H1 (cell line): Measurements from ENCODE around the gene SYCE3. TPM values are rescaled to one million over a fixed set of nuclear protein-coding genes. Genes with fewer than 3 reads are reported as not detected.

Source experiments
- CTCF ChIA-PET: fragments of 300-600 bp; sonication (Branson Sonifier 250); formaldehyde crosslinking; loops from one replicate; lab custom pipeline; 2021; ENCODE audit not compliant: partially characterized antibody; lab: Charles Lee
- POLR2A ChIA-PET: fragments of 300-600 bp; sonication (Branson Sonifier 250); formaldehyde crosslinking; loops from one replicate; lab custom pipeline; 2021; ENCODE audit warnings: inconsistent platforms; ENCODE audit not compliant: partially characterized antibody; lab: Charles Lee
- DNase-seq, 2 experiments: peaks; one replicate each; pipeline versions ENCODE4 v3.0.0 to v3.0.0-alpha.2; 2010 to 2022; ENCODE audit warnings: low spot score in 2 of 2, low read depth in 1 of 2, mixed read lengths in 1 of 2
- FAIRE-seq: peaks from 2 replicates; lab custom pipeline; 2011; peaks lifted over from hg19 to GRCh38; lab: Jason Lieb, UNC
- H2AFZ ChIP-seq: 2 replicates; pipeline ENCODE4 v1.8.1; 2012; ENCODE audit warnings: low read length, inconsistent platforms
- H2AK5ac ChIP-seq: 2 replicates; pipeline ENCODE4 v1.6.1; 2013; ENCODE audit warnings: low read depth, low read length
- H2BK120ac ChIP-seq: replicated peaks from 2 replicates; pipeline ENCODE3; 2013; ENCODE audit warnings: low read depth, low read length, inconsistent platforms
- H2BK12ac ChIP-seq: 2 replicates; pipeline ENCODE4 v1.6.1; 2013; ENCODE audit warnings: low read depth, low read length
- H2BK15ac ChIP-seq: 2 replicates; pipeline ENCODE4 v1.6.1; 2013; ENCODE audit warnings: low read length
- H2BK20ac ChIP-seq: 2 replicates; pipeline ENCODE4 v1.6.1; 2013; ENCODE audit warnings: low read length
- H2BK5ac ChIP-seq: 2 replicates; pipeline ENCODE4 v1.6.1; 2013; ENCODE audit warnings: low read depth, low read length
- H3K14ac ChIP-seq: 2 replicates; pipeline ENCODE4 v1.6.1; 2013; ENCODE audit warnings: inconsistent platforms; ENCODE audit not compliant: insufficient read length
- H3K18ac ChIP-seq: 2 replicates; pipeline ENCODE4 v1.6.1; 2013; ENCODE audit warnings: low read length; ENCODE audit errors: extremely low read depth
- H3K23ac ChIP-seq: 2 replicates; pipeline ENCODE4 v1.6.1; 2013; ENCODE audit warnings: inconsistent platforms; ENCODE audit not compliant: insufficient read length
- H3K23me2 ChIP-seq: 2 replicates; pipeline ENCODE4 v1.6.1; 2013; ENCODE audit warnings: low read depth, low read length
- H3K27ac ChIP-seq: 2 replicates; pipeline ENCODE4 v1.6.1; 2011; ENCODE audit warnings: low read depth, low read length, inconsistent platforms
- H3K27me3 ChIP-seq, 4 experiments: replicated peaks in 1 of 4; 1 replicate in 1 of 4; 2 replicates in 3 of 4; pipeline versions ENCODE4 v1.6.1 to v1.8.1; 2011 to 2013; ENCODE audit warnings: low read length in 3 of 4, mild to moderate bottlenecking in 3 of 4, inconsistent platforms in 2 of 4, mixed read lengths in 2 of 4, moderate library complexity in 1 of 4; ENCODE audit not compliant: control insufficient read depth in 3 of 4, insufficient read depth in 3 of 4; ENCODE audit errors: extremely low read depth in 1 of 4
- H3K36me3 ChIP-seq, 4 experiments: 2 replicates each; pipeline versions ENCODE4 v1.6.1 to v1.8.1; 2011 to 2013; ENCODE audit warnings: mild to moderate bottlenecking in 4 of 4, low read length in 3 of 4, moderate library complexity in 2 of 4, control low read depth in 1 of 4, inconsistent platforms in 1 of 4; ENCODE audit not compliant: insufficient read depth in 4 of 4, control insufficient read depth in 2 of 4
- H3K4ac ChIP-seq: replicated peaks from 2 replicates; pipeline ENCODE3; 2013; ENCODE audit warnings: low read length, low read depth, mixed read lengths, inconsistent platforms; ENCODE audit not compliant: insufficient read length
- H3K4me1 ChIP-seq, 4 experiments: replicated peaks in 1 of 4; 1 replicate in 1 of 4; 2 replicates in 3 of 4; pipeline versions ENCODE4 v1.6.1 to v1.8.1; 2011 to 2013; ENCODE audit warnings: low read length in 3 of 4, inconsistent platforms in 2 of 4, mixed read lengths in 1 of 4; ENCODE audit not compliant: insufficient read depth in 4 of 4, control insufficient read depth in 3 of 4
- H3K4me2 ChIP-seq, 2 experiments: 2 replicates each; pipeline versions ENCODE4 v1.6.1 to v1.8.1; 2011 to 2013; ENCODE audit warnings: low read depth in 2 of 2, low read length in 2 of 2, control low read depth in 1 of 2, inconsistent platforms in 1 of 2, mild to moderate bottlenecking in 1 of 2; ENCODE audit not compliant: insufficient read depth in 1 of 2
- H3K4me3 ChIP-seq, 4 experiments: fragments of 200-600, 300-600 bp in 1 of 4; sonication (generic), shearing (Covaris generic), sonication (Bioruptor Twin) in 1 of 4; 2 replicates each; pipeline versions ENCODE4 v1.5.1 to v1.8.1; 2011 to 2016; ENCODE audit warnings: low read length in 4 of 4, low read depth in 3 of 4, control low read depth in 2 of 4, inconsistent platforms in 2 of 4, mild to moderate bottlenecking in 2 of 4, mixed read lengths in 1 of 4, moderate library complexity in 1 of 4; ENCODE audit not compliant: insufficient read depth in 2 of 4; ENCODE audit errors: extremely low read depth in 1 of 4
- H3K56ac ChIP-seq: replicated peaks from 2 replicates; pipeline ENCODE3; 2013; ENCODE audit warnings: low read depth, mild to moderate bottlenecking, mixed read lengths, low read length, inconsistent platforms; ENCODE audit not compliant: insufficient read length
- H3K79me1 ChIP-seq: 2 replicates; pipeline ENCODE4 v1.6.1; 2013; ENCODE audit warnings: low read depth, low read length, control low read depth
- H3K79me2 ChIP-seq, 2 experiments: 2 replicates each; pipeline versions ENCODE4 v1.6.1 to v1.8.1; 2012 to 2013; ENCODE audit warnings: low read length in 2 of 2, mild to moderate bottlenecking in 2 of 2, inconsistent platforms in 1 of 2; ENCODE audit not compliant: insufficient read depth in 2 of 2, control insufficient read depth in 1 of 2
- H3K9ac ChIP-seq, 4 experiments: replicated peaks in 1 of 4; 1 replicate in 1 of 4; 2 replicates in 3 of 4; pipeline versions ENCODE4 v1.6.1 to v1.8.1; 2011 to 2013; ENCODE audit warnings: low read depth in 3 of 4, low read length in 3 of 4, control low read depth in 2 of 4, mild to moderate bottlenecking in 2 of 4, moderate library complexity in 2 of 4, inconsistent platforms in 1 of 4; ENCODE audit errors: extremely low read depth in 1 of 4
- H3K9me3 ChIP-seq, 2 experiments: 2 replicates each; pipeline versions ENCODE4 v1.6.1 to v1.8.1; 2012 to 2013; ENCODE audit warnings: mild to moderate bottlenecking in 2 of 2, moderate library complexity in 2 of 2, control low read depth in 1 of 2, inconsistent platforms in 1 of 2, low read depth in 1 of 2, low read length in 1 of 2, mixed read lengths in 1 of 2; ENCODE audit not compliant: insufficient read depth in 2 of 2
- H4K20me1 ChIP-seq, 2 experiments: replicated peaks in 1 of 2; 2 replicates each; pipeline versions ENCODE3 to v1.8.1; 2011 to 2013; ENCODE audit warnings: inconsistent platforms in 2 of 2, low read length in 2 of 2, mild to moderate bottlenecking in 1 of 2; ENCODE audit not compliant: insufficient read depth in 2 of 2, control insufficient read depth in 1 of 2
- H4K5ac ChIP-seq: 2 replicates; pipeline ENCODE4 v1.6.1; 2013; ENCODE audit warnings: low read length, low read depth, mixed read lengths, inconsistent platforms; ENCODE audit not compliant: insufficient read length
- H4K8ac ChIP-seq: 2 replicates; pipeline ENCODE4 v1.8.0; 2013; ENCODE audit warnings: mild to moderate bottlenecking, moderate library complexity, low read length, inconsistent platforms; ENCODE audit not compliant: insufficient read depth; ENCODE audit errors: extremely low read depth
- H4K91ac ChIP-seq: replicated peaks from 2 replicates; pipeline ENCODE3; 2013; ENCODE audit warnings: low read length, mixed read lengths, inconsistent platforms; ENCODE audit not compliant: insufficient read length
- CBX8 ChIP-seq: fragments of 300-800, 300-1000 bp; sonication (generic); IDR thresholded peaks from 2 replicates; pipeline ENCODE4 v1.7.1; 2016; ENCODE audit warnings: low read depth, low read length, borderline replicate concordance
- GABPA ChIP-seq: IDR thresholded peaks from 2 replicates; pipeline ENCODE4 v1.6.1; 2011; ENCODE audit warnings: mild to moderate bottlenecking, low read length, moderate library complexity, borderline replicate concordance; ENCODE audit not compliant: insufficient read depth
- GTF2F1 ChIP-seq: IDR thresholded peaks from 2 replicates; pipeline ENCODE4 v1.6.1; 2012; ENCODE audit warnings: low read depth, low read length, improper control_type of control experiment, borderline replicate concordance
- HDAC2 ChIP-seq, 2 experiments: fragments of 300-600 bp in 1 of 2; sonication (generic) in 1 of 2; IDR thresholded peaks; 2 replicates each; pipeline ENCODE4 v1.6.1; 2011 to 2012; ENCODE audit warnings: low read depth in 2 of 2, low read length in 2 of 2, mild to moderate bottlenecking in 2 of 2, moderate library complexity in 2 of 2, borderline replicate concordance in 1 of 2, inconsistent platforms in 1 of 2
- JUND ChIP-seq: IDR thresholded peaks from 2 replicates; pipeline ENCODE4 v1.6.1; 2011; ENCODE audit warnings: mild to moderate bottlenecking, improper control_type of control experiment, low read length
- KDM5A ChIP-seq: fragments of 200-600 bp; IDR thresholded peaks from 2 replicates; pipeline ENCODE4 v1.7.1; 2012; ENCODE audit warnings: mild to moderate bottlenecking, low read length, inconsistent platforms, mixed read lengths
- NRF1 ChIP-seq: IDR thresholded peaks from 2 replicates; pipeline ENCODE4 v1.6.1; 2011; ENCODE audit warnings: mild to moderate bottlenecking, low read depth, low read length, improper control_type of control experiment
- POU5F1 ChIP-seq: IDR thresholded peaks from 2 replicates; pipeline ENCODE4 v1.6.1; 2011; ENCODE audit warnings: low read depth, mild to moderate bottlenecking, low read length, moderate library complexity
- RBBP5 ChIP-seq: IDR thresholded peaks from 2 replicates; pipeline ENCODE4 v1.7.1; 2012; ENCODE audit warnings: low read depth, mild to moderate bottlenecking, inconsistent platforms, low read length, moderate library complexity, borderline replicate concordance
- RNF2 ChIP-seq: fragments of 200-900, 300-1000 bp; sonication (generic); IDR thresholded peaks from 2 replicates; pipeline ENCODE4 v1.7.1; 2016; ENCODE audit warnings: borderline replicate concordance, low read depth, mild to moderate bottlenecking, antibody characterized with exemption, low read length; ENCODE audit not compliant: poor library complexity, severe bottlenecking; ENCODE audit errors: missing control alignments
- WGBS, 2 experiments: shearing (Covaris generic) in 1 of 2; methylation state at CpG; one replicate each; pipeline versions ENCODE4 v1.1.6 to v1.1.7; 2013 to 2015; ENCODE audit warnings: low lambda C conversion rate in 2 of 2, mixed read lengths in 2 of 2, inconsistent platforms in 1 of 2, low coverage in 1 of 2, missing lambda C conversion rate in 1 of 2; ENCODE audit not compliant: insufficient replicate concordance in 2 of 2, insufficient coverage in 1 of 2, insufficient read length in 1 of 2; ENCODE audit errors: extremely low coverage in 1 of 2, missing lambda C conversion rate in 1 of 2; 5-methylcytosine and 5-hydroxymethylcytosine counted together
- polyA plus RNA-seq, 7 experiments: library from polyadenylated mRNA; depleted of rRNA in 3 of 7; stranded (reverse) in 5 of 7; unstranded in 2 of 7; fragments of >200 nt in 5 of 7; fragments of 200-250 nt in 2 of 7; gene quantifications; 1 replicate in 5 of 7; 2 replicates in 1 of 7; 4 replicates in 1 of 7; pipeline versions ENCODE4 v1.2.1 to v1.2.3, GENCODE V29; 2011 to 2013; ENCODE audit warnings: missing spikeins in 2 of 7, mixed read lengths in 2 of 7
- total RNA-seq: library from RNA; stranded (reverse); fragmentation: NEBNext Ultra II Directional; extraction: Animal tissue kit (Norgen Biotek cat#: 25700); gene quantifications from 2 replicates; pipeline ENCODE4 v1.2.1, GENCODE V29; 2021

Gene SYCE3
- total and polyA plus RNA-seq, 2 of the 8 experiments (the other 6 are each of a cell fraction or from before 2014, with no cell fraction given) = 1.9 TPM; not detected in 1

DNA sequence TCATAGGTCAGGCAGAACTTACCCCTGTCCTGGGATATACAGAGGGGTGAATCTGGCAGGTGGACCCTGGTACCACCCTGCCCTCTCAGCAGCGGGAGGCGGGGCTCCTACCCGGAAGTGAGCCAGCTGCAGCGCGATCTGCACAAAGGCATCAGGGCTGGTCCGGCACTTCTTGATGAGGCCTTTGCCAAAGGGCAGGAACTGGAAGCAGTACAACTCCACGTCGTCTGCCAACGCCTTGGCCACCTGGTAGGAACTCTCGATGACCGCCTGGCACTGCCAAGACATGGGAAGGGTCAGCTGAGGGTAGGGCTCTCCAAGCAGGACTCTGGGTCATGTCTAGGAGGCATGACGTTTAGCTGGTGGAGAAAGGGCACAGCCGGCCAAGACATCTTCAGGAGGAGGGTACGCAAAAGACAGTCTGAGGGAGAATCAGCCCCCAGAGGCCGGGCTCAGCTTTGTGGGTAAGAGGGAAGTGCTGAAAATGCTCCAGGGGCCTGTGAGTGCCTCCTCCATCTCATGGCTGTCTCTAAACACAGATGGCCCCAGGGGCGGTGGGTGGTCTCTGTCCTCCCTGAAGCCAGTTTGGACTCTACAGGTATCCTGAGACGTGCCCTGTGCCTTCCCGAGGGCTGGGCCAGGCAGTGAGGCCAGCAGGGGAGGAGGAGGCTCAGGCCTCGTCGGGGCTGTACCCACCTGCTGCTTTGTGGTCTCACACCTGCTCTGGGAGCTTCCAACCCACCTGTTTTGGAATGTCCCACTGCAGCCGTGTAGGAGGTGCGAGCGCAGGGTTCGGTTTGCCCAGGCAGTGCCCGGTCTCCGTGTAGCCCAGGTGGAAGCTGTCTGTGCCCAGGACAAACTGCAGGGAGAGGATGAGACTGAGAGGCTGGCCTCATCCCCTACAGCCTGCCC is 8.8 kb upstream of the SYCE3 start:
- H2AFZ ChIP-seq = no peak overlapping the region
- H3K27me3 ChIP-seq = no peaks in the 10 kb centered on the region
- no peak overlapping the region for H2AK5ac ChIP-seq
- no peaks in the 10 kb centered on the region for H3K23me2 ChIP-seq
- WGBS, 2 experiments = 93% methylated on average over 26 of the region's 26 CpGs; no CpG with 5 or more reads in 1 of the 2 experiments
- no peak overlapping the region for H4K8ac ChIP-seq
- peaks cover 12 to 38% (median 29%) of the 10 kb centered on the region in 4 experiments; a peak in 7 of 8 replicates for H3K36me3 ChIP-seq
- peaks cover 4 to 22% of the 10 kb centered on the region in 2 experiments for H4K20me1 ChIP-seq
- H2BK120ac ChIP-seq = no peak overlapping the region
- CTCF ChIA-PET = interaction anchor here (1.4 to 8.1 kb wide), 3 partner anchors 7 to 124 kb away, joined by 4 to 84 read pairs (median 11); partner anchors contain the start of gene SYCE3
- H3K56ac ChIP-seq = no peak overlapping the region
- FAIRE-seq (no peak), DNase-seq (no peak)
- POLR2A ChIA-PET = interaction anchor here (0.7 to 3.1 kb wide), 4 partner anchors 9 to 108 kb away, joined by 3 to 10 read pairs (median 6); partner anchors contain the start of genes CHKB and SYCE3
- H3K4ac ChIP-seq = no peak overlapping the region
- H3K4me3 ChIP-seq = no peak overlapping the region
- H3K23ac ChIP-seq = no peak overlapping the region
- H3K14ac ChIP-seq = no peak overlapping the region
- H3K4me2 ChIP-seq = no peak overlapping the region
- H2BK12ac ChIP-seq = no peak overlapping the region
- no peak overlapping the region for H2BK5ac ChIP-seq
- no peak overlapping the region for H3K27ac ChIP-seq
- H3K79me1 ChIP-seq = no peaks in the 10 kb centered on the region
- no peak overlapping the region for H2BK15ac ChIP-seq
- no peaks in the 10 kb centered on the region for H3K9me3 ChIP-seq
- H4K91ac ChIP-seq = no peak overlapping the region
- H3K79me2 ChIP-seq = no peaks in the 10 kb centered on the region
- H4K5ac ChIP-seq = no peak overlapping the region
- H3K18ac ChIP-seq = no peak overlapping the region
- H3K4me1 ChIP-seq = no peaks in the 10 kb centered on the region
- no peak overlapping the region for H2BK20ac ChIP-seq
- no peak overlapping the region for H3K9ac ChIP-seq
- TF ChIP-seq RNF2 = no peak
- TF ChIP-seq HDAC2 (IDR thresholded peaks at IDR 0.05; ENCODE audit: borderline replicate concordance in 1 of 2, low read depth in 2 of 2, low read length in 2 of 2) = no peak
- no peak for TF ChIP-seq NRF1
- TF ChIP-seq KDM5A = no peak
- TF ChIP-seq POU5F1 = no peak
- TF ChIP-seq RBBP5 = no peak
- no peak for TF ChIP-seq CBX8
- no peak for TF ChIP-seq GTF2F1
- no peak for TF ChIP-seq GABPA
- no peak for TF ChIP-seq JUND
